Measurements from ENCODE around the gene DGCR2. TPM values are rescaled to one million over a fixed set of nuclear protein-coding genes. Genes with fewer than 3 reads are reported as not detected.

DGCR2 gene
- total and polyA plus RNA-seq, 9 donors = 23.9 to 71.9 (median 59.1) TPM

GRCh38 chr22:19139001-19139356 lies 16.8 kb upstream of the DGCR2 start:
- DNase-seq = no peak
- H3K27ac ChIP-seq = no peak overlapping the region
- no peaks in the 10 kb centered on the region for H3K36me3 ChIP-seq
- intact Hi-C loops (cut with DNase I) = no loop called here
- WGBS, 3 donors = 84 to 90% (median 89%) methylated on average over 7 to 9 of the region's 9 CpGs
- H3K4me1 ChIP-seq (ENCODE audit: insufficient read depth) = peaks cover 2% of the 10 kb centered on the region
- TF ChIP-seq EP300 (IDR thresholded peaks at IDR 0.05) (no peak), POLR2A (IDR thresholded peaks at IDR 0.05) (no peak), CTCF (IDR thresholded peaks at IDR 0.05) (no peak)
- no peak overlapping the region for H3K4me3 ChIP-seq
- no peaks in the 10 kb centered on the region for H3K9me3 ChIP-seq
- H3K27me3 ChIP-seq = no peaks in the 10 kb centered on the region

- 87 to 91% (median 88%) methylated on average over 11 to 15 of the region's 15 CpGs for WGBS, 3 donors
- H3K36me3 ChIP-seq = no peaks in the 10 kb centered on the region
Observed at GRCh38 chr22:19138217-19139000, 16.2 kb upstream of the DGCR2 start.

GRCh38 chr22:19137384-19138216 lies 15.4 kb upstream of the DGCR2 start:
- 90 to 94% (median 92%) methylated on average over 10 to 11 of the region's 11 CpGs for WGBS, 3 donors

More at GRCh38 chr22:19138217-19139000, 16.2 kb upstream of the DGCR2 start:
- intact Hi-C loops (cut with DNase I) = no loop called here
- no peaks in the 10 kb centered on the region for H3K27me3 ChIP-seq
- no peak overlapping the region for H3K27ac ChIP-seq
- H3K9me3 ChIP-seq = no peaks in the 10 kb centered on the region
- no peak for TF ChIP-seq EP300 (IDR thresholded peaks at IDR 0.05)
- no peak for TF ChIP-seq CTCF (IDR thresholded peaks at IDR 0.05)
- no peak for TF ChIP-seq POLR2A (IDR thresholded peaks at IDR 0.05)
- no peak for DNase-seq
- H3K4me3 ChIP-seq = no peak overlapping the region
- no peaks in the 10 kb centered on the region for H3K4me1 ChIP-seq (ENCODE audit: insufficient read depth)

More at GRCh38 chr22:19137384-19138216, 15.4 kb upstream of the DGCR2 start:
- Histone ChIP-seq H3K4me1 (ENCODE audit: insufficient read depth) (no peaks in the 10 kb centered on the region), H3K36me3 (no peaks in the 10 kb centered on the region), H3K4me3 (no peak overlapping the region), H3K27me3 (no peaks in the 10 kb centered on the region), H3K9me3 (no peaks in the 10 kb centered on the region), H3K27ac (no peak overlapping the region)
- TF ChIP-seq POLR2A (IDR thresholded peaks at IDR 0.05) = no peak
- no peak for TF ChIP-seq CTCF (IDR thresholded peaks at IDR 0.05)
- no peak for TF ChIP-seq EP300 (IDR thresholded peaks at IDR 0.05)
- DNase-seq = no peak
- intact Hi-C loops (cut with DNase I) = no loop called here
